Right ventricle myocardium inferior (tissue), 1 donor: Measurements from ENCODE around the gene PHRF1. TPM values are rescaled to one million over a fixed set of nuclear protein-coding genes. Genes with fewer than 3 reads are reported as not detected.

Experiments
- ATAC-seq: fragments of 200-7000 bp; cut with Tn5 transposase; one replicate; pipeline ENCODE4 v1.9.1; 2020; ENCODE audit warnings: mild to moderate bottlenecking, moderate library complexity
- DNase-seq: peaks from one replicate; pipeline ENCODE4 v3.0.0; 2021; ENCODE audit errors: missing footprints
- intact Hi-C: fragments of 100-400 bp; cut with DNase I; formaldehyde crosslinking; loops from one replicate; pipeline ENCODE4 v1.11.0; 2022
- total RNA-seq: library from RNA; stranded (reverse); fragmentation: NEBNext Ultra II Directional; extraction: Animal tissue kit (Norgen Biotek cat#: 25700); gene quantifications from one replicate; pipeline ENCODE4 v1.2.1, GENCODE V29; 2021
- donor health status: DM: no; HTN: yes; CAD: no; lungs with severe emphysema.

Gene PHRF1
- total RNA-seq, 1 donor from 2014 or later, result 16.6 TPM

GRCh38 chr11:536841-537621 lies 39.2 kb upstream of the PHRF1 start, which contains the start of gene LRRC56:
LRRC56 (plus strand) TSS chr11:537527; CDS start chr11:540685, 3,158 bp downstream.
- ATAC-seq (peak; percentile 15), DNase-seq (peak; percentile 92)

DNA sequence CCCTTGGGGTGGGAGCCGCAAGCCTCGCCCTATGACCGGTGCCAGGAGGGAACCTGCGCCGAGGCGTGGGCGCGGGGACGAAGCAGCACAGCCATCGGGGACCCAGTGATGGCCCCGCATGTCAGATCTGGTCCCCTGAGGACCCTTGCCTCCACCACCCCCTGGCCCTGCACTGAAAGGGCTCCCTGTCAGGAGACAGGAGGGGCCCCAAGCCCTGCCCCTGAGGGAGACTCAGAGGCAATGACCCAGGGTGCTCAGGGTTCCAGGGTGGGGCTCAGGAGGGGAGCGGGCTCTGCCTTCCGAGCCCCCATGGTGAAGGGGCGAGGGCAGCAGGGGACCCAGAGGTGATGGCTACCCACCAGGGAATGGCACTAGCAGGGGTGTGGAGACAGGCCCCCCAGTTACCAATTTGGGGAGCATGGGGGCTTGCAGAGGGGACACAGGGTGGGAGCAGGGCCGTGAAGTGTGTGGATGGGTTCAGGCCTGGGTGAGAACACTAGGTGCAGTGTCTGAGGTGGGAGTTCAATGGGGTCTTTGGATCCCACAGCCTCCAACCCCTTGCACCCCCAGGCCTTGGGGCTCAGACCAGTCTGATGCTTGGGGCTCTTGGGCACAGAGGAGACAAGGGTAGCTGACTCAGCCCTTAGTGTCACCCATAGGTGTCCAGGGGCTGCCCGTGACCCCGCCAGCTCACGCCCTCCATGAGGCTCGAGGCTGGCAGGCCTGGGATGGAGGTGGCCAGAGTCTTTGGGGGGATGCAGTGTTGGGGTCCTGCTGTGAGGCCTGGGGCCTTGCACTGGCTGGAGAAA lies 38.4 kb upstream of the PHRF1 start:
- ATAC-seq, result no peak
- no peak for DNase-seq
- intact Hi-C loops, result no loop called here

More at GRCh38 chr11:536841-537621, 39.2 kb upstream of the PHRF1 start, which contains the start of gene LRRC56:
- intact Hi-C loops, result no loop called here

GRCh38 chr11:538431-539051 lies 37.7 kb upstream of the PHRF1 start:
- no peak for ATAC-seq
- DNase-seq, result no peak
- intact Hi-C loops, result no loop called here

GRCh38 chr11:539971-540481 lies 36.2 kb upstream of the PHRF1 start:
- no peak for ATAC-seq
- intact Hi-C loops, result no loop called here
- no peak for DNase-seq

GRCh38 chr11:540583-541432 lies 35.5 kb upstream of the PHRF1 start:
- no peak for DNase-seq
- intact Hi-C loops, result no loop called here
- no peak for ATAC-seq

DNA sequence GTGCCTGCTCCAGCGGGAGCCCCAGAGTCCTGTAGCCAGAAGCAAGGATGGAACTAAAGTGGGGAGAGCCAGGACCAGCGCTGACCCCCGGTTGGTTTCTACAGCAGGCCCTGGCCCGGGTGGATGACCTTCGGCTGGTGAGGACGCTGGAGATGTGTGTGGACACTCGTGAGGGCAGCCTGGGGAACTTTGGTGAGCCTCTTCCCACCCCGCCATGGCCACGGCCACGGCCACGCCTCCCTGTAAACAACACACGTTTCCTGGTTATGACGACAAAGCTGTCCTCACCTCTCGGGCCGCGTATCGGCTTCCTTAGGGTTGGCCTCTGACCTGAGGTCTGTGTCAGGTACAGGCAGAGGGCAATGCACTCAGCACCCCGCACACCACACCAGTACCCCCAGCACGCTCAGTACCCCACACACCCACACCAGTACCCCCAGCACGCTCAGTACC lies 34.8 kb upstream of the PHRF1 start:
- intact Hi-C loops, result no loop called here
- no peak for ATAC-seq
- DNase-seq, result no peak

DNA sequence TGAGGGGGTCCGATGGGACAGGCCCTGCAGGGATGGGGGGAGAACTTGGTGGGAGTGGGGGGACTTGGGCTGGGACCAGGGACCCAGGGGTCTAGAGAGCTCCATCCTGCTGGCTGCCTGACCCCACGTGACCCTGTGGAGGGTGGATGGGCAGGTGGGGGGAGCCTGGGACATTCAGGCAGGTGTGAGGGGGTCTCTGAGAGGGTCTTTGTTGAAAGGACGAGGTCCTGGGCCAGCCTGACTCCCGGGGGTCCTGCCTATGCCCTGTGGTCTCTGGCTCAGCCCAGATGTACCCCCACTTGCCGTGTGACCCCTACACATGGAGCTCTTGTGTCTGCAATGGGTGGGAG lies 31.5 kb upstream of the PHRF1 start:
- no peak for ATAC-seq
- DNase-seq, result no peak
- intact Hi-C loops, result no loop called here

DNA sequence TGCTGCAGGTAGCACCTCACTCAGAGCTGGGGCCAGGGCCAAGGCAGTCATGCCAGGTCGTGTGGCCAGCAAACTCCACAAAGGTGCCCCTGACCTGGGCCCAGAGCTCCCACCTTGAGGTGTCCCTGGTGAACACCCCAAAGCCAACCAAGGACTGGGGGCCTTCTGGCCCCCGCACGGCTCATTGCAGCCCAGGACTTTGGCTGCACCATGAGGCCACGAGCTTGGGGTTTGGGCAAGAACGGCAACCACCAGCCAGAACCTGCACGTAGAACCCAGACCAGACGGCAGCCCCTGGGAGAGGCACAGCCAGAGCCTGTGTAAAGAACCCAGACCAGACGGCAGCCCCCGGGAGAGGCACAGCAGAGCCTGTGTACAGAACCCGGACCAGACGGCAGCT lies 31.1 kb upstream of the PHRF1 start:
- DNase-seq (no peak), ATAC-seq (no peak)
- intact Hi-C loops, result no loop called here

- no peak for DNase-seq
- ATAC-seq, result no peak
Measured at GRCh38 chr11:548700-549603, 27.3 kb upstream of the PHRF1 start.

DNA sequence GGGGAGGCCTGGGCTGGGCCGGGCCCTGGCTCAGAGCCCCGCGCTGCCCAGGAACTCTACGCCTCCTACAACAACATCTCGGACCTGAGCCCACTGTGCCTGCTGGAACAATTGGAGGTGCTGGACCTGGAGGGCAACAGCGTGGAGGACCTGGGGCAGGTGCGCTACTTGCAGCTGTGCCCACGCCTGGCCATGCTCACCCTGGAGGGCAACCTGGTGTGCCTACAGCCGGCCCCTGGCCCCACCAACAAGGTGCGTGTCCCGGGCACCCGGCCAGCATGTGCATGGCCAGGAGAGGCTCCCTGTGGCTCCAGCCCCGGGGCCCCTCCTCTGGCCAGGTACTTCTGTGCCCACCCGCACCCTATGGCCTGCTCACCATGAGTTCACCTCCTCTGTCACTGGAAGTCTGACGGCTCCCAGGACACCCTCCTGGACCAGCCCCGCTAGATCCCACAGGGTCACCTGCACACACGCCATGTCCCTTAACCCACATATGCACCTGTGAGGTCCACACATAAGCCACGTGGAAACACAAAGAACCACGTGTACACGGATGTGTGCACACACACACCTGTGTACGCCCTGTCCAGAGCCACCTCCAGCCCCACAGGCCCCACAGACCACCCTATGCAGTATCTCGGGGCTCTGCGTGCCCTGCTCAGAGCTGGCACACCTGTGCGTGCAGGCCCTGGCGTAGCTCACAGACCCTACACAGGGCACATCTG lies 26.1 kb upstream of the PHRF1 start:
- intact Hi-C loops, result no loop called here
- no peak for ATAC-seq
- DNase-seq, result no peak

More at GRCh38 chr11:548700-549603, 27.3 kb upstream of the PHRF1 start:
- intact Hi-C loops, result no loop called here

- DNase-seq, result no peak
- no peak for ATAC-seq
- intact Hi-C loops, result no loop called here
Measured at GRCh38 chr11:550746-551085, 25.6 kb upstream of the PHRF1 start.

GRCh38 chr11:551131-551530 lies 25.1 kb upstream of the PHRF1 start:
- ATAC-seq (no peak), DNase-seq (no peak)
- intact Hi-C loops, result no loop called here

- intact Hi-C loops, result no loop called here
- no peak for DNase-seq
Measured at GRCh38 chr11:551596-551995, 24.7 kb upstream of the PHRF1 start.

DNA sequence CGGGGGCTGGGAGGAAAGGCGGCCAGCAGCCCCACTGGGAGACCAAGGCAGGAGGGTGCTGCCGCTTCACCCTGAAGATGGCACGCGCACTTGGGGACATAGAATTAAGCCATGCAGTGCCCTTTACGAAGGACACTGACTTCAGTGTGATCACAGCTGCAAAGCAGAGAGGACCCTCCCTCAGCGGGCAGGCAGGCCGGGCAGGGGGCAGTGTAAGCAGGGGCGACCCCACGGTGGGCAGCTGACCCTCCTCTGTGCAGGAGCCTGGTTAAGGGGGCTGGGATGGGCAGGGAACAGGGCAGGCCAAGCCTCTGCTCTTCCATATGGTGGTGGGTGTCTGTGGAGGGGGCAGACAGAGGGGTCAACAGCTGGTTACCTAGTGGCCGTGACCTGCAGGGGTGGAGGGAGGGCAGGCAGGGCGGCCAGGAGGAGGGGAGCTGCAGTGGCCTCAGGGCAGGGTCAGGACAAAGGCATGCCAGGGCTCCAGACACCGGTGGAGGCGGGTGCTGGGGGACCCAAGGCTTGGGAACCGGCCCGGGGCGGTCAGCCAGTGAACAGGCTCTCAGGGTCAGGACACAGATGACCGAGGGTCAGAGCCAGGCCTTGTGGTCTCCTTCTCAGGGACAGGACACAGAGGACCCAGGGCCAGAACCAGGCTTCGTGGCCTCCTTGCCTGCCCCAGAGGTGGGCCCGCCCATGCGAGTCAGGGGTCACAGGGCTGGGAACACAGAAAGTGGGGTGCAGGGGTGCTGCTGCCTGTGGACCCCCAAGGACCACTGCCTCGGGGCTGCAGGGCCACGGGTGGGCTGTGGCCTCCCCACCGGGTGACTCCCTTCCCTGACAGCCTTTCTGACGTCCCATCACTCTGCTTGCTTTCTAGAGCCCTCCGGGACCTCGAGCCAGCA lies 22.9 kb upstream of the PHRF1 start:
- intact Hi-C loops, result no loop called here

More at GRCh38 chr11:551596-551995, 24.7 kb upstream of the PHRF1 start:
- no peak for ATAC-seq

GRCh38 chr11:553988-554340 lies 22.3 kb upstream of the PHRF1 start:
- ATAC-seq (no peak), DNase-seq (no peak)
- intact Hi-C loops, result no loop called here

More for the DNA sequence above, 22.9 kb upstream of the PHRF1 start:
- DNase-seq, result no peak
- no peak for ATAC-seq
